Gastrocnemius medialis (tissue), 4 donors: ENCODE results near the gene FRAS1.

Experiments used
- CTCF ChIP-seq, 5 experiments: fragments of 450-650 bp in 3 of 5; fragments of 200-600 bp in 2 of 5; sonication (generic) in 2 of 5; IDR thresholded peaks in 4 of 5; conservative IDR thresholded peaks in 1 of 5; 1 replicate in 4 of 5; 2 replicates in 1 of 5; pipeline ENCODE4 v1.5.1; 2016 to 2019; ENCODE audit warnings: antibody characterized with exemption in 5 of 5, mild to moderate bottlenecking in 3 of 5, moderate library complexity in 3 of 5
- POLR2A ChIP-seq, 2 donors: fragments of 450-650 bp; IDR thresholded peaks; one replicate each; pipeline ENCODE4 v1.6.1; 2017; ENCODE audit warnings: antibody characterized with exemption in 2 of 2, mild to moderate bottlenecking in 2 of 2, moderate library complexity in 2 of 2

DNA sequence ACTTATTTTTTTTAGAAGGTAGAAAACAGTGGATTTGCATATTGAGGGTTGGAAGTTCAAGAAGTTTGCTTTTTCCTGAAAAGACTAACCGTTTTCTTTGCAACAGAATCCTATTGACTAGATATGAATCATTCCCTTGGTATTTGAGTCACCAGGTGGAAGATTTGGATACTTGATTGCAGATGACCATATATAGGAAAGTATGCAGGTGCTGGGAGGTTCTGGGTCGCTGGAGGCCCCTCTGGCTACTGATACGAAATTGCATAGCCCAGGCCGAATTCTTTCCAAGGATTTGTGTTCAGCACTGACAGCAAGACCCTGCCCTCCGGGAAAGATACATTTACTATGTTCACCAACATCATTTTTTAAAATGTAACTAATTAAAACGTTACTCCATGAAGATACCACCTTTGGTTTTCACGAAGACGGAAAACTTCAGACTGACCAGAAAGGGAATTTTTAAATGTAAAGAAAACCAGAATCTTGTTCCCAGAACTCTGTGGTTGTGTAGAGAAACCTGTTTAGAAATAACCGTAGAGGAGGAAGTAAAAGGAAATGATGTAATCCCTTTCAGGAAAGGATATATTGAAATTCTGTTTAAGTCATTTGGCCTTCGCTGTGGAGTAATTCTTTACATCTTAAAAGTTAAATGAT is 495.4 kb downstream of the FRAS1 start:
- TF ChIP-seq CTCF (IDR thresholded peaks at IDR 0.05 in 4 of 5, conservative IDR thresholded peaks at IDR 0.05 in 1 of 5) (no peak), POLR2A (IDR thresholded peaks at IDR 0.05) (no peak)
